HG03175 (cell line): Measurements from ENCODE around the gene SELENBP1.
"Not testable (repeated sequence)": the region's sequence is repeated elsewhere in the genome, so short reads cannot be mapped to it uniquely, and the experiment has no call there.

Source experiments
- ATAC-seq: cut with Tn5 transposase; IDR thresholded peaks from one replicate; pipeline ENCODE4 v1.9.1; 2021; ENCODE audit warnings: mild to moderate bottlenecking, moderate library complexity; ENCODE audit not compliant: unreplicated experiment

Gene SELENBP1

DNA sequence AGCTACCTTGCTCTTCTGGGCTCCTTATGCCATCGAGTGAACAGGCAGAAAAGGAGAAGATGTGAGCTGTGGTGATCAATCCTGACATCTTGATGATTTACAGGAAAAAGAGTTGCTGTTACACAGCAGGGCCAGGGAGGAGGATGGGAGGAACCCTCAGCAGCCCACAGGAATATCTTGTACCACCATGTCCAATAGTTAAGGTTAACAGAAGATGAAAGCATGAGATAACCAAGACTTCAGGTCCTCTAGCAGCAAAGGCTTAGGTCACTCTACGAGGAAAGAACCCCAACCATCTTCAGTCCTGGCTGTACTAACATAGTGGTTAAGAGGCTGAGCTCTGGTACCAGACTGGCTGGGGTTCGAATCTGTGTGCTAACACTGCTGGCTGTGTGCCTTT is 12.1 kb upstream of the SELENBP1 start:
- no peak for ATAC-seq

DNA sequence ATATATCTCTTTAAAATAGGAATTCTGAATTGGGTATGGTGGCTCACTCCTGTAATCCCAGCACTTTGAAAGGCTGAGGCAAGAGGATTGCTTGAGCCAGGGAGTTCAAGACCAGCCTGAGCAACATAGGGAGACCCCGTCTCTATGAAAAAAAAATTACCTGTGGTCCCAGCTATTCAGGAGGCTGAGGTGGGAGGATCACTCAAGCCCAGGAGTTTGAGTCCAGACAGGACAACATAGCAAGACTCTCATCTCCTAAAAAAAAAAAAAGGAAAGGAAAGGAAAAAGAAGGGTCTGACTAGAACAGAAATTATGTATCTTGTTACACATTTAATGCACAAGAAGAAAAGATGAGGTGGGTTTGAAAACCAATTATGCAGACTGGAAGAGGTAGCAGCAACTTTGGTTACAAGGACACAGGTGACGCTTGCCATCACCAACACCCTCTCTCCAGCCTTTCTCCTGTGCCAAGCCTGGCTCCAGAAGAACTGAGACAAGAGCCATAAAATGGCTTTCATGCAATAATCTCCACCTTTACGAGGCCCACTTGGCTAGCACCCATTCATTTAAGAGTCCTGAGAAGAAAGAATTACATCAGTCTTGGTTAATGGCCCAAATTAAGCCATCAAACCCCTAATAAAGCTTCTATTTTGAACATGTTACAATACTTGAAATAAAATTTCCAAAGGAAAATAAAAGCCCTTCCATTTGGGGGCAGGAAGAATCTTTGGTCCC is 4.8 kb upstream of the SELENBP1 start:
- no peak for ATAC-seq

DNA sequence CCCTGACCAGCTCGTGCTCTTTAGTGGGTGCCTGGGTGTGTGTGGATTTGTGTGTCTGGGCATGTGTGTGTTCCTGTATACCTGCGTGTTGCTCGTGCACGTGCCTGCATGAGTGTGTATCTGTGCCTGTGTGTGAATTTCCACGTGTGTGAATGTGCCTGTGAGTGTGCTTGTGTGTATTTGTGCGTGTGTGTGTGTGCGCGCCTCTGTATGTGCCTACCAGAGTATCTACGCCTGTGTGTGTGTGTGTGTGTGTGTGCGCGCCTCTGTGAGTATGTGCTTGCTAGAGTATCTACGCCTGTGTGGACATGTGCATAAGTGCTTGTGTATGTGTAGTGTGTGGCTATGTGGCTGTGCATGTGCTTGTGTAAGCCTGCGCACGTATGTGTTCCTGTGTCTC is 691 bp upstream of the SELENBP1 start:
- ATAC-seq, result no peak

DNA sequence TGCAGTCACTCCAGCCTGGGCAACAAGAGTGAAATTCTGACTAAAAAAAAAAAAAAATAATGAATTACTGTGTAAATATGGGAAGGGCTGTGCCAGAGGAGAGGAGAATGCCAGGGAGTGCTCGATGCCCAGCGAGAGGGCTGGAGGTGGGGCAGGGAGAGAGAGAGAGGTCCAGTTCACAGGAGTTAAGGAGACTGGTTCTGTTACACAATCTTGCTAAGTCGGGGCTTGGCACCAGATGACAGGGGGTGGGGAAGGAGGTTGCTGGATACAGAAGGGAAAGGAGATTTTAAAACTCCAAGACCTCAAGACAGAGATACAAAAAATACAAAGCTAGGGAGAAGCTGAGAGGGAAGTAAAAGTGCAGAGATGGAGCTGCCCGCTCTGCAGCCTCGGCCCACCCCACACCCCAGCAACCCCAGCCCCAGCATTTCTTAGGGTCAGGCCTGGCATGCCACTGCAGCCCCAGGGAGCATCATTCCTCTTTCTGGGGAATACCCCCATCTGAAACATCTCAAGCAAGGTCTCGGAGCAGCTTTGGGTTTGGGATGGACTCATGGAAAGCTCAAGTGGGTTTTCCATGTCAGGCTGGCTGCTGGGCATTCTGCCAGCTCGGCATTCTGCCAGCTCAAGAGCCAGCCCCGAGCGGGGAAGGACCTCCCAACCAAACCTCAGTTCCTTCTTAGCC is 991 bp downstream of the SELENBP1 start:
- ATAC-seq, result no peak

DNA sequence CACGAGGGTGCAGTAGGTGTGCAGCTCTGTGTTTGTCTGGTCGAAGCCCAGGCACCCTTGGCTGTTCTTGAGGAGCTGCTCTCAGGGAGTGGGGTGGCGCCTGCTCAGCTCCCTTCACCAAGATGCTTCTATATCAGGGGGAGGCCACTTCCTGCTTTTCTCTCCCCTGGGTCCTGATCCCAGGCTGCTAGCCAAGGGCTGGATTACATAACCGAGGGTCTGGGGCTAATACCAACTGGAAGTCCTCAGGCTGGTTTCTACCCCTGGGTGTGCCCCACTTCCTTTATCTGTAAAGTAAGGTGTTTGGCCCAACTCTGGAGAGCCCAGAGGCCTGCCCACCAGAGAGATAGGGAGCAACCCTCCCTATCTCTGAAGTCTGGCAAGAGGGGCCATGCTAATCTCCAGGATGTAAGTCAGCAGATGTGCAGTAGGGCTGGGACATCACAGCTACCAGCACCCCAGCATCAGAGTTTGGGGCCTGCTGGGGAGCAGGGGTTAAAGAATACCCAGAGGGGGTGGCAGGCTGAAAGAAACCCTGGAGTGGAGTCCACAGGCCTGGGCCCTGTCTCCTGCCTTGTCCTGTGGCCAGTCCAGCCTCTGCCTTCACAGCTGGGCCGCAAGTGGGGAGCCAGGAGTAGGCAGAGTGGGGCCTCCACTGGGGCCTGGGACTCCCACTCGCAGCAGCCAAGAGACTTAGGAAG is 2.1 kb downstream of the SELENBP1 start:
- no peak for ATAC-seq

DNA sequence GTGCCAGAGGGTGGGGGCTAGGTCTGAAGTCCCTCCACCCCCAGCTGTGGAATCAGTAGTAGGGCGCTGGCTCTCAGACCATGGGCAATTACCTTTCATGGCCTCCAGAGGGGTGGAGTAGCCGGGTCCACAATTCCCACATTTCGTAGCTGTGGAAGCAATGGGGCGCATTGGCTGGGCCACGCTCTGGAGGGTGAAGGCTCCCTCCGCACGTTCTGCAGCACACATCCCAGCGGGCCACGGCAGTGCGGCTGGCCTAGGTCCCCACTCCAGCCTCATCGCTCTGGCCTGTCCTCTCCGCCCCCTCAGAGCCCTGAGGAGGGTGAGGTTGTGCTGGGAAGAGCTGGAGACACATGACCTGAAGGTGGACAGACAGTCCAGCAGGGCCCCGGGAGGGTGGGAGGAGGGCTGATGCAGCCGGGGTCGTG is 2.9 kb downstream of the SELENBP1 start:
- ATAC-seq, result no peak

DNA sequence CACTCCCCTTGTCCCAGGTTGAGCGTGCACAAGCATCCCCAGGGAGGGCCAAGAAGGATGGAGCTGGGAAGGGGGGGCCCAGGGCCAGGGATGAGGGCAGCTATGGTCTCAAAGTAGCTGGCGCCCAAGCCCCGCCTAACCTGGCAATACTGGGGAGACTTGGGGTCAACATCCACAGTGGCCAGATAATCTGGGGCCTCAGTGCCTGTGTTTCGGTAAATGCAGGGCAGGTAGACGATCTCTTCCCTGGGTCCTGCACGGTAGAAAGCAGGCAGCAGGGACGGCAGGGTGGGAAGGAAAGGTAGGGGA is 3.2 kb downstream of the SELENBP1 start:
- no peak for ATAC-seq

DNA sequence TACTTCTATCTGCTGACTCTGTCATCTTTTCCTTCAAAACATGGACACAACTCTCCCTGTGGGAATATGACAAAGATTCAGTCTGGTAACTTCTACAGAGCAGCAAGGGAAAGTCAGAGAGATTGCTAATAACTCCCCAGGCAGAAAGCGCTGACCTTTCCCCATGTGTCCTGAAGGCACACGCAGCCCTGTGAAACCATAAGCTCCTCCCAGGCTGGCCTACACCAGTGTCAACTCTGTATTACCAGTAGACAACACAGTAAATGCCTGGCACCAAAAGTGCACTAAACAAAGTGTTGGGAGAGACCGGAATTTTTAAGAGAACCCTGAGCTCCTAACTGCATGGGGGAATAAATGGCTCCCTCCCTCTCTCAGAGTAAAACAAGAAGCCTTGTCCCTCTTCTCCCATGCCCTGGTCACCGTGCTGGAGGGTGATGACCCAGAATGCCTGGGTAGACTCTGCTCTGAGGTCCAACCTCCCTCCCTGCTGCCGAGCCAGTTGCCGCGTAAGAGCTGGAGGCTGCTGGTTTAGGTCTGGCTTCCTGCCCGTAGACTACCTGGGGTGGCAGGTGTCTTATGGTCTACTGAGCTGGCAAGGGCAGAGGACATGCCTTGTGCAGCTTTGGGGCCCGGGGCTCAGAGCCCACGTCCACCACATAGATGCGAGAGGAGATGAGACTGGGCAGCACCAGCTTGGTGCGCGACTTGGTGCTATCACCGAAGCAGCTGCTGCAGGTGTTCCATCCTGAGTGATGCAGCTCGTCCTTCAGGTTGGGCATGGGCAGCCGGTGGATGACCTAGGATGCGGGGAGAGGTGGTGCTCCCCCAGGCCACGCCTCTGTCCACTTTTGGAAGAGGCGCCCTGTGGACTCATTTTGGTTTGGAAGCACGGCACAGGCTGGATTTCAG is 3.9 kb downstream of the SELENBP1 start:
- ATAC-seq, result no peak

DNA sequence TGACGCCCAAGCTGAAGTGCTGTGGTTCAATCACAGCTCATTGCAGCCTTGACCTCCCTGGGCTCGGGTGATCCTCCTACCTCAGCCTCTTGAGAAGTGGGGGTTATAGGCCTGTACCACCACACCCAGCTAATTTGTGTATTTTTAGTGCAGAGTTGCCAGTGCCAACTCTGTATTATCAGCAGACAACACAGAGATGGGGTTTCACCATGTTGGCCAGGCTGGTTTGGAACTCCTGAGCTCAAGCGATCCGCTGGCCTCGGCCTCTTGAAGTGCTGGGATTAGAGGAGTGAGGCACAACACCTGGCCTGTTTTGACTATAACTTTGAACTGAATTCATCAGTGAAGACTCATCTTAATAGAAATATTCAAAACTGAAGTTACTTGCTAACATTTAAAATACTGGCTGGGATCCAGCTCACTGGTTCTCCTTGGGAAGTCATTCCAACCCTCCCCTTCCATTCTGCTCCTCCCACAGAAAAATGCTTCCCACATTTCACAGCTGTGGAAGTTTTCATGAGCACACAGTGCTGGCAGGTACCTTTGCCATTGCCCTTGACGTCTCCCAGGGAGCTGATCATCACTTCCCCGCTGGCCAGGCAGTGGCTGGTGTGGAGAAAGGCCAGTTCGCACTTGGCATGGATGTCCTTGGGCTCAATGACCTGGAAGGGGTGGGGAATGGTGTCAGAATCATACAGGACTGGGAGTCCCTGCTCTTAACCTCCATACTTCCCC is 4.7 kb downstream of the SELENBP1 start:
- ATAC-seq, result no peak

DNA sequence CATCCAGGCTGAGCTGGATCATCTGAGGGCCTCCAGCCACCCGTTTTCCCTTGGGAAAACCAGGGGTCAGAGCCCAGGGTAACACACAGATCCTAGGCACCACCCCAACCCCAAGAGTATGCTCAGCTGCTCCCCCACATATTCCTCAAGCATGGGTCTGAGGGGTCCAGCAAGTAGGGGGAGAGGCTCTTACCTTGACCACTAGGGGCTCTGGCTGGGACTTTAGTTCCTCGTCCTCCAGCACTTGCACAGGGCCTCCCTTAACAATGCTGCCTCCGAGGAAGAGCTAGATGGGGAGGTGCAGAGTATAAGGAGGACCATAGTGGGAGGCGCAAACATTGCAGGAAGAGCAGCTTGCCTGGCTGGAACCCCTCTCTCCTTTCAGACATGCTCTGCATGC is 7.5 kb downstream of the SELENBP1 start:
- no peak for ATAC-seq

DNA sequence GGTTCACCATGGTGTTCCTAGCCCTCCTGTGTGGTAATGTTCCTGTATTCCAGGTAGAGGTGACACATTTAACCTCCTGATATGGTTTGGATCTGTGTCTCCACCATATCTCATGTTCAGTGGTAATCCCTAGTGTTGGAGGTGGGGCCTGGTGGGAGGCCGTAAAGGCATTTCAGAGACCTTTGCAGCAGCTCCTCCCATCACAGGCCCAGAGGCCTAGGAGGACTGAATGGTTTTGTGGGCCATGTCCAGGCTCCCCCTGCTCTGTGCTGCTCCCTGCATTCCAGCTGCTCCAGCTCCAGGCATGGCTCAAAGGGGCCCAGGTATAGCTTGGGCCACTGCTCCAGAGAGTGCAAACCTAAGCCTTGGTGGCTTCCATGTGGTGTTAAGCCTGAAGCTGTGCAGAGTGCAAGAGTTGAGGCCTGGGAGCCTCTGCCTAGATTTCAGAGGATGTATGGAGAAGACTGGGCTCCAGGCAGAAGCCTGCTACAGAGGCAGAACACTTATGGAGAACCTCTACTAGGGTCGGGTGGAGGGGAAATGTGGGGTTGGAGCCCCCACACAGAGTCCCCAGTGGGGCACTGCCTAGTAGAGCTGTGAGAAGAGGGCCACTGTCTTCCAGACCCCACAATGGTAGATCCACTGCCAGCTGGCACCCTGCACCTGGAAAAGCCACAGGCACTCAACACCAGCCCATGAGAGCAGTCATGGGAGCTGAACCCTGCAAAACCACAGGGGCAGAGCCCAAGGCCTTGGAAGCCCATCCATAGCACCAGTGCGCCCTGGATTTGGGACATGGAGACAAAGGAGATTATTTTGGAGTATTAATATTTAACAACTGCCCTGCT is 10.0 kb downstream of the SELENBP1 start:
- no peak for ATAC-seq

DNA sequence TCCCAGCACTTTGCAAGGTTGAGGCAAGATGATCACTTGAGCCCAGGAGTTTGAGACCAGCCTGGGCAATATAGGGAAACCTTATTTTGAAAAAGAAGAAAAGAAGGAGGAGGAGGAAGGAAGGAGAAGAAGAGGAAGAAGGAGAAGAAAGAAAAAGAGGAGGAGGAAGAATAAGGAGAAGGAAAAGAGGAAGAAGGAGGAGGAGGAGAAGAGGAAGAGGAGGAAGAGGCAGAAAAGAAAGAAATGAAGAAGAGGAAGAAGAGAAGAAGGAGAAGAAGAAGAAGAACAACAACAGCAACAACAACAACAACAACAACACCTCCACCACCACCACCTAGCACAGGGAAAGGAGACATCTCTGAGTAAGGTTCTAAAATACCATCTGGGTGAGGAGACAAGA is 10.6 kb downstream of the SELENBP1 start:
- ATAC-seq, result no peak

DNA sequence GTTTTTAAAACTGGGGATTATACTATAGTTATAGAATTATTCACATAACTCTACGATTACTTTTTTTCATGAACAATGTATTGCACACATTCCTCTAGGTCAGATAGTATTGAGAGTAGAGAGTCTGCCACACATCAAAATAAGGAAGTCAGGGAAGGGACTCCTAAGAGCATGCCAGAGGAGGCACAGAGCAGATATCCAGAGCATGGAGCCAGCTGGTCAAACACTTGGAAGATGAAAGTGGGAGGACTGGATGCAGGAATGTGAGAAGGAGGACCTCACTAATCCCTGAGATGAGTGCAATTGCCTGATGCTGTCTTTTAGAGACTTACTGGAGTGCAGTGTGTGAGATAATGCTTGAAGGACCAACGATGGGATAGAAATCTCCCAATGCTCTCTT is 15.8 kb downstream of the SELENBP1 start:
- ATAC-seq, result no peak

DNA sequence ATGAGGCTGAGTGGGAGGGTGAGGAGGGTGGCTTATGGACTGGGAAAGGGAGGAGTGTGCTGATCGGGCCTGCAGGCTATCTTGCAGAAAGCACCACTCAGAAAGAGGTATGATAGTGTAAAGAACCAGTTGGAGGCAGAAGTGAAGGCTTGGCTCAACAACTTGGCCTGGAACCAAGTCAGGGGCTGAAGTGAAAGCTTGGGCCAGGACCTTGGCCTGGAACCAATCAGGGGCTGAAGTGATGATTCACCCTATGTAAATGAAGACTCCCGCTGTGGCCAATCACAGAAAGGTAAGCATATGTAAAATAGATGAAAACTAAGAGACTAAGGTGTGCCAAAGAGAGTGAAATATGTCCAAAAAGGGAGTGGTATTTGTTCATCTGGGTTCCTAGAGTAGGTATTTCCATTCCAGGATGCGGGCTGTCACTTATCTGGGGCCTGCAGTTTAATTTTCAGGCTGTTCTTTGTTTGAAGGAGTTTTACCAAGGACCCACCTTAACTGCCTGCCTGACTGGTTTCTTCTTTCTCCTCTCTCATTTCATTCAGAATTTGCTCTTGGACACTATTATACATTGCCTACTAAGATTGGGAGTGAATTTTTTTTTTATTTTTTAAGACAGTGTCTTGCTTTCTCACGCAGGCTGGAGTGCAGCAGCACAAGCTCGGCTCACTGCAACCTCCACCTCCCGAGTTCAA is 20.3 kb downstream of the SELENBP1 start:
- no peak for ATAC-seq

DNA sequence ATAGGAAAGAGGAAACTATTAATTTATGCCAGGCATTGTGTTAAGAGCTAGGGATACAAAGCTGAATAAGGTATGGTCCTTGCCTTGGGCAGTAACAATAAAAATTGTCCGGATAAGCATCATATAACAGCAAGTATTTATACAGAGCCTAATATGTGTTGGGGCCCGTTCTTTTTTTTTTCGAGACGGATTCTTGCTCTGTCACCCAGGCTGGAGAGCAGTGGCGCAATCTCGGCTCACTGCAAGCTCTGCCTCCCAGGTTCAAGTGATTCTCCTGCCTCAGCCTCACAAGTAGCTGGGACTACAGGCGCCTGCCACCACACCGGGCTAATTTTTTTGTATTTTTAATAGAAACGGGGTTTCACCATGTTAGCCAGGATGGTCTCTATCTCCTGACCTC is 22.2 kb downstream of the SELENBP1 start:
- ATAC-seq, result not testable (repeated sequence)

DNA sequence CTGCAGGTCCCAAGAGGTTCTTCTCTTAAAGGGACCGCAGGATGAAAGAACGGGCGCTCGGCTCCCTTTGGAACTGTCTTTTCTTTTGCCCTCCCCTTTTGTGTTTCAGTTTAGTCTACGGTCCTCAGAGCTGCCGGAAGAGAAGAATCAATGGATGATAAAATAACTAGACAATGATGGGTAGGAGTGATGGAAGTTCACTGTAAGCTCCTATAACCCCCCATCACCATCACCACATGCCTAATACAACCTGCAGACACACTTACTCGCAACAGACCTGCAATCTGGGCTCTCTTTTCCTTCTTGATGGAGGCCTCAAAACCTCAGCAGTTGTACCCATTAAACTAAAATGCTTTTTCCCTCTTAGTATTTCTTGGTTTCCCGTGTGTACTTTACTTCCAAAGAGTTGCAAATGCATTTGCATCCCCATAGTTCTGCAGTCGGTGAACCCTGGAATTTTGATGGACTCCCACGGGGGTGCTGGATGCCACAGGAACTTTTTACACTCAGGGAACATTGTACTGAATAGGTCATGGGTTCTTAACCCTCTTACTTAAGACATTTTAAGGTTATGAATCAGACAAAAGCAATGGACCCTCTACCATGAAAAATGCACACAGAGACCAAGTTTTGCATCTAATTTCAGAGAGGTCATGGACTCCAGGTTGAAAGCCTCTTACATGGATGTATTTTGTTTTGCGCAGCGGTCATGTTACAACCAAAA is 24.8 kb downstream of the SELENBP1 start:
- ATAC-seq, result no peak

DNA sequence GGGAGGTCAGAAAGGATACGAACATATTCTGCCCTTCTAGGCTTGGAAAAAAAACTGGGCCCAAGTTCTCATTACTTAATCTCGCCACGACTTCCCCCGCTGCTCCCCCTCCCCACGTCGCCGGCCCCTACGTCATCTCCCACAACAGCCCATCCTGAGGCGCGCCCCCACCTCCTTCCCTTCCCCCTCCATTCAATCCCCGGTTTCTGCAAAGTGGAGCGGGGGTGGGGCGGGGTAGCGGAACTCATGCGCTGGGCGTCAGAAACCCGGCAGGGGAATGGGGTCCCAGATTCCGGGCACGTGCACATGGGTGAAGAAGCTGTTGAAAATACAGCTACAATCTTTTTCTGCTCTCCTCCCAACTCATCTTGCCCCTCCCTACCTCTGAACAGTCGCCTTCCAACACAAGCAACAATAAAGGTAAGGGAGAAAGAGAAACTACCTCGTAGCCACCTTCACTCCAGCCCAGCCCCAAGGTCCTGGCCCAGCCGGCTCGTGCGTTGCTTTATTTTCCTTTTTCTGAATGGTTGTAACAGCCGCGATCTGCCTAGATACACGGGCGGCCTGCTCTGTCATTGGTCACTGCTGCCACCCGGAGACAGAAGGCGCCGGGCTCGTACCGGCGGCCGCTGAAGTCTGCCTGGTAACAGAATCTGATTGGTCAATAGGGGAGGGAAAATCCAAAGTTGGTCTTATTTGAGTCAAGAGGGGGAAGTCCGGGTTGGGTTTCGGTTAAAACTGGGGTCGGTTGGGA is 25.6 kb downstream of the SELENBP1 start, which contains the start of gene RFX5:
RFX5 (minus strand) TSS at position 484 of the 754 bp plus-strand sequence. CDS start 932 bp downstream, outside the sequence.
- peak; percentile 95 for ATAC-seq
